Smooth muscle cell (in vitro differentiated cells): ENCODE data around the gene GJA9. TPM values are rescaled to one million over a fixed set of nuclear protein-coding genes. Genes with fewer than 3 reads are reported as not detected.
"Not testable (repeated sequence)": the region's sequence is repeated elsewhere in the genome, so short reads cannot be mapped to it uniquely, and the experiment has no call there.

ENCODE experiments used
- DNase-seq: peaks from one replicate; lab custom pipeline; 2025; ENCODE audit not compliant: unreplicated experiment; lab: John Stamatoyannopoulos, UW
- H2AFZ ChIP-seq: fragments of 200-600 bp; sonication (generic); 2 replicates; pipeline ENCODE4 v1.6.0; 2016; ENCODE audit warnings: antibody characterized with exemption, low read depth, mild to moderate bottlenecking
- H3F3A ChIP-seq: fragments of 200-600 bp; sonication (generic); 2 replicates; pipeline ENCODE4 v1.6.0; 2017; ENCODE audit warnings: antibody characterized with exemption, low read depth
- H3K27ac ChIP-seq: fragments of 200-600 bp; sonication (generic); 2 replicates; pipeline ENCODE4 v1.5.1; 2016; ENCODE audit warnings: low read depth, mild to moderate bottlenecking
- H3K27me3 ChIP-seq: fragments of 200-600 bp; sonication (generic); 2 replicates; pipeline ENCODE4 v1.6.1; 2016; ENCODE audit warnings: low read depth, mild to moderate bottlenecking
- H3K36me3 ChIP-seq: fragments of 200-600 bp; sonication (generic); 2 replicates; pipeline ENCODE4 v1.5.1; 2016; ENCODE audit warnings: low read depth
- H3K4me1 ChIP-seq: fragments of 200-600 bp; sonication (generic); 2 replicates; pipeline ENCODE4 v1.5.1; 2016; ENCODE audit warnings: low read depth
- H3K4me2 ChIP-seq: fragments of 200-600 bp; sonication (generic); 2 replicates; pipeline ENCODE4 v1.6.0; 2016; ENCODE audit warnings: mild to moderate bottlenecking
- H3K4me3 ChIP-seq: fragments of 200-600 bp; sonication (generic); 2 replicates; pipeline ENCODE4 v1.5.1; 2016; ENCODE audit warnings: mild to moderate bottlenecking
- H3K79me2 ChIP-seq: fragments of 200-600 bp; sonication (generic); 2 replicates; pipeline ENCODE4 v1.6.0; 2016; ENCODE audit warnings: low read depth, mild to moderate bottlenecking
- H3K9ac ChIP-seq: fragments of 200-600 bp; sonication (generic); 2 replicates; pipeline ENCODE4 v1.6.0; 2016; ENCODE audit warnings: low read depth
- H3K9me3 ChIP-seq: fragments of 200-600 bp; sonication (generic); replicated peaks from 2 replicates; pipeline ENCODE4 v1.5.1; 2016; ENCODE audit warnings: low read depth
- H4K20me1 ChIP-seq: fragments of 200-600 bp; sonication (generic); 2 replicates; pipeline ENCODE4 v1.6.0; 2016; ENCODE audit warnings: low read depth
- WGBS: methylation state at CpG from one replicate; pipeline ENCODE4 v1.1.7; 2016; ENCODE audit warnings: low lambda C conversion rate; 5-methylcytosine and 5-hydroxymethylcytosine counted together
- polyA plus RNA-seq: library from polyadenylated mRNA; unstranded; fragments of >200 nt; fragmentation: Nextera tagmentation; extraction: Ambion mirVana; gene quantifications from 2 replicates; pipeline ENCODE4 v1.2.1, GENCODE V29; 2016
- total RNA-seq: library from RNA; depleted of rRNA; stranded (reverse); fragments of >200 nt; gene quantifications from 2 replicates; pipeline ENCODE4 v1.2.3, GENCODE V29; 2014
- TF ChIP-seq, protein P1 (sequence below): fragments of 200-600 bp; sonication (generic); IDR thresholded peaks from 2 replicates; pipeline ENCODE4 v1.5.1; 2017; ENCODE audit warnings: borderline replicate concordance, mild to moderate bottlenecking, antibody characterized with exemption; ENCODE audit not compliant: insufficient read depth, poor library complexity, severe bottlenecking

GJA9 gene
- total and polyA plus RNA-seq, 2 experiments from 2014 or later, result not detected

DNA sequence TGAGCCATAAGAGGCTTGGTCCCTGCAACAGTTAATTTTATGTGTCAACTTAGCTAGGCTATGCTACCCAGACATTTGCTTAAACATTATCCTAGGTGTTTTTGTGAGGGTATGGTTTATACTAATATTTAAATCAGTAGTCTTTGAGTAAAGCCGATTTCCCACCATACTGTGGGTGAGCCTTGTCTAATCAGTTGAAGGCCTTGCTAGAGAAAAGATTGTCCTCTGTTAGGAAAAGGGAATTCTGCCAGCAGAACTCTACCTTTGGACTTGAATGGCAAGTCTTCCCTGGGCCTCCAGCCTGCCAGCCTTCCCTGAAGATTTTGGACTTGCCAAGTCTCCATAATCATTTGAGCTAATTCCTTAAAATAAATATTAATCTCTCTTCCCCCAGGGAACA, 36.4 kb upstream of the GJA9 start:
- Histone ChIP-seq H3K36me3 (no peaks in the 10 kb centered on the region), H2AFZ (no peak overlapping the region), H3F3A (no peaks in the 10 kb centered on the region)

DNA sequence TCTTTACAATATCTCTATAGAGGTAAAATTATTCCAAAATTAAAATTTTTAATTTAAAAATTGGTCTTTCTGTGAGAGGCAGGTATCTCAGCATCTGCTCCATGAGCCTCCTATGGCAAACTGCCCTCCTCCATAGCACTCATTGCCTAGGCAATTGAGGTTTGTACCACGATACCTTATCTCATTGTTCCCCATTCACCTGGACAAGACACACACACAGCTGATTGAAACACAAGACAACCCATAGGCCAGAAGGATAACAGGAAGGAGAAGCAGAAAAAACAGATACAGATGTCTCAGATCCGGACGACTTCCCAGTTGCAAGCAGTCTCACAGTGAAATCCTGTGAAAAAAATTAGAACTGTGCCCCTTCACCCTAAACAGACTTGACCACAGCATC, 36.0 kb upstream of the GJA9 start:
- Histone ChIP-seq H3K27me3 (no peaks in the 10 kb centered on the region), H3K4me2 (no peak overlapping the region), H3K9ac (no peak overlapping the region), H3K4me3 (no peak overlapping the region), H2AFZ (no peak overlapping the region), H3K27ac (no peak overlapping the region), H4K20me1 (no peaks in the 10 kb centered on the region), H3K79me2 (no peaks in the 10 kb centered on the region), H3K36me3 (no peaks in the 10 kb centered on the region), H3K9me3 (no peaks in the 10 kb centered on the region), H3F3A (no peaks in the 10 kb centered on the region), H3K4me1 (no peaks in the 10 kb centered on the region)
- no peak for DNase-seq
- TF ChIP-seq, protein P1, sequence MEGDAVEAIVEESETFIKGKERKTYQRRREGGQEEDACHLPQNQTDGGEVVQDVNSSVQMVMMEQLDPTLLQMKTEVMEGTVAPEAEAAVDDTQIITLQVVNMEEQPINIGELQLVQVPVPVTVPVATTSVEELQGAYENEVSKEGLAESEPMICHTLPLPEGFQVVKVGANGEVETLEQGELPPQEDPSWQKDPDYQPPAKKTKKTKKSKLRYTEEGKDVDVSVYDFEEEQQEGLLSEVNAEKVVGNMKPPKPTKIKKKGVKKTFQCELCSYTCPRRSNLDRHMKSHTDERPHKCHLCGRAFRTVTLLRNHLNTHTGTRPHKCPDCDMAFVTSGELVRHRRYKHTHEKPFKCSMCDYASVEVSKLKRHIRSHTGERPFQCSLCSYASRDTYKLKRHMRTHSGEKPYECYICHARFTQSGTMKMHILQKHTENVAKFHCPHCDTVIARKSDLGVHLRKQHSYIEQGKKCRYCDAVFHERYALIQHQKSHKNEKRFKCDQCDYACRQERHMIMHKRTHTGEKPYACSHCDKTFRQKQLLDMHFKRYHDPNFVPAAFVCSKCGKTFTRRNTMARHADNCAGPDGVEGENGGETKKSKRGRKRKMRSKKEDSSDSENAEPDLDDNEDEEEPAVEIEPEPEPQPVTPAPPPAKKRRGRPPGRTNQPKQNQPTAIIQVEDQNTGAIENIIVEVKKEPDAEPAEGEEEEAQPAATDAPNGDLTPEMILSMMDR, result no peak
- 93% methylated on average over 3 of the region's 3 CpGs for WGBS

More for the DNA sequence above, 36.4 kb upstream of the GJA9 start:
- Histone ChIP-seq H3K27ac (no peak overlapping the region), H3K4me3 (no peak overlapping the region), H3K27me3 (no peaks in the 10 kb centered on the region), H3K9ac (no peak overlapping the region), H3K79me2 (no peaks in the 10 kb centered on the region), H4K20me1 (no peaks in the 10 kb centered on the region), H3K4me2 (no peak overlapping the region), H3K4me1 (no peaks in the 10 kb centered on the region), H3K9me3 (no peaks in the 10 kb centered on the region)
- 91% methylated on average over 1 of the region's 1 CpG for WGBS
- DNase-seq, result no peak
- TF ChIP-seq, protein P1, result no peak

DNA sequence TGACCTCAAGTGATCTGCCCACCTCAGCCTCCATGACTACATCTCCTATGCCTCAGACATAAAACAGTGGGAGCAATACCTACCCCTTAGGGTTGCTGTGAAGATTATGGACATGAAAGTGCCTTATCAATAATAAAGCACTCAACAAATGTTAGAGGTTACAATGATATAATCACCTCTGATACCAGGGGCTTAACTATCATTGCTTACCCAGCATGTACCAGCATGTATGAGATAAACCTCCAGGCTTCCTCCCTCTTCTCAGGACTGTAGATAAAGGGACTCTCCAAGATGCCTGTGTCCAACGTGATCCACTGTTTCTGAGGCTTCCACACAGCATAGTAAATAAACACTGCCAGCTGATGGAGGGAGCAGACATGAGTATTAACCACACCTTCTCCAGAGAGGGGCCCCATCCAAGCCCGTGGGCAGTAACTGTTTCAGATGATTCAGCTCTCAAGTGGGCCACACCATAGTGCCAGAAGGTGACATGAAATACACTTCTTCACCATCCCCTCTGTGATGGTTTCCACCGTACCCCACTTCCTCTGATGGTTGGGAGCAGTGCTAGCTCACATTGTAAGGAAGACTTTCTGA, 34.1 kb upstream of the GJA9 start:
- no peaks in the 10 kb centered on the region for H4K20me1 ChIP-seq
- no peaks in the 10 kb centered on the region for H3K9me3 ChIP-seq
- H3K4me1 ChIP-seq, result no peaks in the 10 kb centered on the region
- no peak overlapping the region for H3K9ac ChIP-seq
- no peaks in the 10 kb centered on the region for H3K36me3 ChIP-seq
- H3K27me3 ChIP-seq, result no peaks in the 10 kb centered on the region
- no peak overlapping the region for H3K27ac ChIP-seq
- no peak for DNase-seq
- H3K4me2 ChIP-seq, result no peak overlapping the region
- H3K79me2 ChIP-seq, result no peaks in the 10 kb centered on the region
- 64% methylated on average over 3 of the region's 3 CpGs for WGBS
- H2AFZ ChIP-seq, result no peak overlapping the region
- H3F3A ChIP-seq, result no peaks in the 10 kb centered on the region
- no peak overlapping the region for H3K4me3 ChIP-seq
- TF ChIP-seq, protein P1, result no peak

DNA sequence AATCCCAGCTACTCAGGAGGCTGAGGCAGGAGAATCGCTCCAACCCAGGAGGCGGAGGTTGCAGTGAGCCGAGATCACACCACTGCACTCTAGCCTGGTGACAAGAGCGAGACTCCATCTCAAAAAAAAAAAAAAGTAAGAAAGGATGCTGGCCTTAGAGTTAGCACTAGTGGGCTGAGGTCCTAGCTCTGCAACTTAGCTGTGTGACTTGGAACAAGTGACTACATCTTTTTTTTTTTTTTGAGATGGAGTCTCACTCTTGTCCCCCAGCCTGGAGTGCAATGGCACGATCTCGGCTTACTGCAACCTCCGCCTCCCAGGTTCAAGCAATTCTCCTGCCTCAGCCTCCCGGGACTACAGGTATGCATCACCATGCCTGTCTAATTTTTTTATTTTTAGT, 33.5 kb upstream of the GJA9 start:
- H4K20me1 ChIP-seq, H3K27me3 ChIP-seq, H3F3A ChIP-seq, DNase-seq, H3K36me3 ChIP-seq, H3K9ac ChIP-seq, H3K79me2 ChIP-seq, H3K4me3 ChIP-seq, H3K4me1 ChIP-seq, H2AFZ ChIP-seq, H3K27ac ChIP-seq, H3K4me2 ChIP-seq, H3K9me3 ChIP-seq: not testable (repeated sequence)
- WGBS, result 98% methylated on average over 8 of the region's 8 CpGs
